ENCODE measurements around the gene DDX20.

DDX20 gene

GRCh38 chr1:111747947-111748346 is 7.8 kb upstream of the DDX20 start:
- no peak for DNase-seq (ENCODE audit: low read depth, low spot score)

- no peak for DNase-seq (ENCODE audit: low read depth, low spot score)
Measured at GRCh38 chr1:111749628-111750027, 6.1 kb upstream of the DDX20 start.

DNA sequence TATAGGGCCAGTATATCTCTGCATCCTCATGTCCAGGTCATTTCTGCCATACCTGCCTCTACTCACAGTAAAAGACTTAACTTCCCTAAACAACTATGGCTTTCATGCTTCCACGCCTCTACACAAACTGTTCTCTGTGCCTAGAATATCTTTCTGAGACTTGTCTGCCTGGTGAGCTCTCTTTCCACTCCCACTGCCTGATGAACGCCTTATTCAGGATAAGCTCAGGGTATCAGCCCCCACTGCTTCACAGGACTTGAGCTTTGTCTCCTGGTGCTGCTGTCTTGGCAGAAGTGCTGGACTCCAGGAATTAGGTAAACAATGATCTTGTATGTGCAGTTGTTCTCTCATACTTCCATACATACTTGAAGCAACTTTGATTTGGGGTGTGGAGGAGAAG is 4.8 kb upstream of the DDX20 start:
- DNase-seq (ENCODE audit: low read depth, low spot score) = no peak

DNA sequence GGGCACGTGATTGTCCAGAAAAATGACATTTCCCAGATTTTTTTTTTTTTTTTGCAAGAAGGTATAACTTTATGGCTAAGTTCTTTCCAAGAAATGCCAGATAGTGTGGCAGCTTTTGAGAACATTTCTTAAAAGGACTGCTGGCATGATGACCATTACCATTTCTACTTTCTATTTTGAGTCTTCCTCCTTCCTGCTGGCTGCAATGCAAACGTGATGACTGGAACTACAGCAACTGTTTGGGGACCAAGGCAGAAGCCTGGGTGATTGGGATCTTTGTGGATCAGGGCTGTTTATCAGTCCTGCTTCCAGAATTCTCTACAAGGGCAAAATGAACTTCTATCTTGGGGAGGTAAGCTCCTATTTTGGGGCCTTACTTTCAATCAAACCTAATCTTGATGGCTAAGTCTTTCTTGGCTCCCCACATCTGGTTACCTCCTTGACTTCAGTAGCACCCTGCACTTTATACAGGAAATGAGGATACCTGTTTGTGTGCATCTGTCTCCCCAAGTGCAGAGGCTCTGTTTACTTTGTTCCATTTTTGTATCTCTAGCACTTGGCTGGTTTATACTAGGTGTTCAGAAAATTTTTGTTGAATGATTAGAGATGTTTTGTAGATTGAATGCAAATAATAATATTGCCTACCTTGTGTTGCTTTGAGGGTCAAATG is 3.7 kb upstream of the DDX20 start:
- no peak for DNase-seq (ENCODE audit: low read depth, low spot score)

DNA sequence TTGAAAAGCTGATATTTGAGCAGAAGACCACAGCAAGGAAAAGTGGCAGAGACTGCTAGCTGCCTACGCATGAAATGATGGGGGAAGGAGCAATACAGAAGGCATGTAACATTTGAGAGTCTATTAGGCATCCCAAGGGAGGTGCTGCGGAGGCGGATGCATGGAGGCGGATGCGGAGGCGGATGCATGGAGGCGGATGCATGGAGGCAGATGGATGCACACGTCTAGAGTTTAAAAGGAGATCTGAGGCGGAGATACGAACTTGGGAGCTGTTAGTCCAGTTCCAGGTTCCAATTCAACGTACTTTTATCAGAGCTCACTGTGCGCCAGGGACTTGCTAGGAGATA is 744 bp upstream of the DDX20 start:
- DNase-seq (ENCODE audit: low read depth, low spot score) = no peak

- DNase-seq (ENCODE audit: low read depth, low spot score) = no peak
Measured at GRCh38 chr1:111756124-111756513, 418 bp downstream of the DDX20 start.

DNA sequence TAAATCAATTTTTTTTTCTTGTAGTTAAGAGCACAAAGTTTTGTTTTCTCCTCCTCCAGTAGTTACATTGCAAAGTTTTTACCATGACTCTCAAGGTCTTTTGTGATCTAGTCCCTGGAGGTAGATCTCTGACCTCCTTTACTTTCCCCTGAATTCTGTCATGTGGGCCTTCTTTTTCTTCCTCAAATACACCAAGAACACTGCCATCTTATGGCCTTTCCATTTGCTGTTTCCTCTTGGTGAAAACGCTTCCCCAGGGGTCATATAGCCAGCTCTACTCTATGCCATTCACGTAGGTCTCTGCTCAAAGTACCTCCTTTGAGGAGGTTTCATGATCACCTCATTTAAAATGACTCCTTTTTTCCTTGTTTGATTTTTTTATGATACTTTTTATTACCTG is 2.7 kb downstream of the DDX20 start:
- no peak for DNase-seq (ENCODE audit: low read depth, low spot score)

GRCh38 chr1:111761717-111762116 is 6.0 kb downstream of the DDX20 start:
- no peak for DNase-seq (ENCODE audit: low read depth, low spot score)

DNA sequence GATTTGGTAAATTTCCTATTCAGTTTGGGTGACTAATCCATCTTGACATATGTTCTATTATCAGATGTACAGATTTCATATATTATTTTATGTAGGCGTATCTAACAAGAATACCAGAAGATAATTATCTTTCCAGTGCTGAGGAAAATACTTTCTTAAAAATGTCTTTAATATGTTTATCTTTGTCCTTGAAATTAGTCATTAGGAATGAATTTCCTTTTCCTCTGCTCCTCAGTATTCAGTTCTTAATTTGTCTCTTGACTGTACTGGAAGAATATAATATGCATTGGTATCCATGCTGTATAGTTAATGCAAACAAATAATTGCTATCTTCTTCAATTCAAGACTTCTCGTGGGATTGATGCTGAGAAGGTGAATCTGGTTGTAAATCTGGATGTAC is 6.6 kb downstream of the DDX20 start:
- DNase-seq (ENCODE audit: low read depth, low spot score) = no peak

- DNase-seq (ENCODE audit: low read depth, low spot score) = no peak
Measured at GRCh38 chr1:111768023-111768422, 12.3 kb downstream of the DDX20 start.

GRCh38 chr1:111768625-111769024 is 12.9 kb downstream of the DDX20 start:
- DNase-seq (ENCODE audit: low read depth, low spot score) = no peak

- DNase-seq (ENCODE audit: low read depth, low spot score) = peak; percentile 16
Measured at GRCh38 chr1:111769517-111770146, 13.9 kb downstream of the DDX20 start.

DNA sequence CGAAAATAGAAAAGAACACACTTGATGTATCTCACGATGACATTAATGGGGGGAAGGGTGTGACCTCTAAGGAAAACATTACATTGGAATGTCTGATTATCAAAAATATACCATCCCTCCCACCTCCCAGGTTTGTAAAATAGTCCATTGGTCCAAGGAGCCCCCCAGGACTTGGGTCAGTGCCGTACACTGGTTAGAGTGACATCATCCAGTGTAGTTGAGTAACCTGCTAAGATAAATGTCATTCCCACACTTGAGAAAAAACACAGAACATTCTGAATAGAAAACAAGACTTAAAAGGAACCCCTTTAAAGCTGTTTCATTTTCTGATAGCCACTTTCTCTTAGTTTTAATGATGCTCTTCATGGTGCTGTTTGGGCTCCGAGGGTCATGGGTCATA is 15.2 kb downstream of the DDX20 start:
- DNase-seq (ENCODE audit: low read depth, low spot score) = no peak

- no peak for DNase-seq (ENCODE audit: low read depth, low spot score)
Measured at GRCh38 chr1:111775966-111776365, 20.3 kb downstream of the DDX20 start.

DNA sequence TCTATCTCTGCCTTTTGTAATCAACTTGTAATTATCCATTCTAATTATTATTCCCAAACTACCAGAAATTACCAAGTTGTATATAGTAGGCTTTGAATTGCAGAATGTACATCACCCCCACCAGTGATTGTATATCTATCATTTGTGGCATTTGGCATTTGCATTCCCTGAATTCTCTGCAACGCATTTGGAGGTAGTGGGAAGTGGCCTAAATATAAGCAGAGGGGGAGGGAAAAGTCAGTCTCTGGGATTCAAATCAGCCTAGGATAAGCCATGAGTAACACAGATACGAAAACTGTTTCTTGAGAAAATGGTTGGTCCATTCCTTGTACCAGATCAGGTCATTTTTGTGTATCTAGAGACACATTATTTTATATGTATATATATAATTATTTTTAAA is 20.7 kb downstream of the DDX20 start:
- DNase-seq (ENCODE audit: low read depth, low spot score) = no peak

GRCh38 chr1:111776861-111777260 is 21.2 kb downstream of the DDX20 start:
- no peak for DNase-seq (ENCODE audit: low read depth, low spot score)

DNA sequence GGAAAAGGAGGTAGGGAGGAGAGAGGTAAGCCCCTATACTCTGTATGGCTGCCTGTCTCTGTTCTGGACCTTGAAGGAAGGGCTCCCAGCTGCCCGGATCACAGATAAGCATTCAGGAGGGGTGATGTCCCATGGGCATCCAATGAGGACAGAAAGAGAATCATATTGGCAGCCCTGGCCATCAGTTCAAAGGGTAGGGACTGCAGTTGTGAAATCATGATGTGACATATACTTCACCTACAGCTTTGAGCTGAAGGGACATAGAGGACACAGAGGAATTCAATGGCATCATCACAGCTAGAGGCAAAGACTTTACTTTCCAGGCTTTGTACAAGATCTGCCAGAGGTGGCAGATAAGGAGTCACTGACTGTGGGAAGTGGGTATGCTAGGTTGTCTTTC is 21.6 kb downstream of the DDX20 start:
- no peak for DNase-seq (ENCODE audit: low read depth, low spot score)

GRCh38 chr1:111778066-111778465 is 22.4 kb downstream of the DDX20 start:
- no peak for DNase-seq (ENCODE audit: low read depth, low spot score)

DNA sequence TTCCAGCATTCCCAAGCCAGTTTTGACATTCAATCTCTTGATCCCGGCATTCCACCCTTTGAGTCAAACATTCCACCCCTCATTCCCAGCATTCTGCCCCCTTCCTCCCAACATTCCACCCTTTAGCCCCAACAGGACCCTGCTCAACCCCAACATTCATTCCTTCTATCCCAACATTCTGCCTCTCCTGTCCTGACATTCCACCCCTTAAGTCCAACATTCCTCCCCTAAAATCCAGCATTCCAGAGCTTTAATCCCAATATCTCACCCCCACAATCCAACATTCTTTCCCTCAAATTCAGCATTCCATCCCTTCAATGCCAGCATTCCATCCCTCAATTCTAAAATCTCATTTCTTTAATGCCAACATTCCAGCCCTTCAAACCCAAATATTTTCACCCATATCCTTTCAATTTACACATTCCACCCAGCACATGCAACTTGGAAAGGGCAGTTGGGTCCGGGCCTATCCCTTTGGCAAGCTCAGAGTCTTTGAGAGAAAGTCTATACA is 22.9 kb downstream of the DDX20 start:
- DNase-seq (ENCODE audit: low read depth, low spot score) = no peak

- no peak for DNase-seq (ENCODE audit: low read depth, low spot score)
Measured at GRCh38 chr1:111779546-111779945, 23.8 kb downstream of the DDX20 start.

GRCh38 chr1:111784273-111784901 is 28.7 kb downstream of the DDX20 start:
- DNase-seq (ENCODE audit: low read depth, low spot score) = no peak

DNA sequence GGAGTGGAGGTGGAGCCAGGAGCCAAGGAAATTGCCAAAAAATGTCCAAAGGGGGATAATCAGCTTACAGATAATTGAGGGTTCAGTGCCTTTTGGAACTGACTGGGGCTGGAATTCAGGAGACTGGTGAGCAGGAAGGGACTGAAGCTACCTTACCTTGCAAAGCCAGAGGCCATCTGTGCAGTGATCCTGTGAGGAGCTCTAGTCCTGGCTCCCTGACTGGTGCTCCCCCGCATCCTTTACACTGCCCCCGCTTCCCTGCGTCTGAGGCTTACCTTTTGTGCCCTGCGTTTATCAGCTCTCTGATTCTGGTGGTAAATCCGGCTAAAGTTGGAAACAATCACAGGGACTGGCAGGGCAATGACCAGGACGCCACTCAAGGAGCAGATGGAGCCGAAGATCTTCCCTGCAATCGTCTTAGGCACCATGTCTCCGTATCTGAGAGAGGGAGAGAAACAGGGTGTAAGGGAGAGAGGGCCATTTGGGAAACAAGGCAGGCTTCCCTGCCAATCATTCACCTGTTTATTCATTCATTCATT is 31.0 kb downstream of the DDX20 start:
- DNase-seq (ENCODE audit: low read depth, low spot score) = no peak

DNA sequence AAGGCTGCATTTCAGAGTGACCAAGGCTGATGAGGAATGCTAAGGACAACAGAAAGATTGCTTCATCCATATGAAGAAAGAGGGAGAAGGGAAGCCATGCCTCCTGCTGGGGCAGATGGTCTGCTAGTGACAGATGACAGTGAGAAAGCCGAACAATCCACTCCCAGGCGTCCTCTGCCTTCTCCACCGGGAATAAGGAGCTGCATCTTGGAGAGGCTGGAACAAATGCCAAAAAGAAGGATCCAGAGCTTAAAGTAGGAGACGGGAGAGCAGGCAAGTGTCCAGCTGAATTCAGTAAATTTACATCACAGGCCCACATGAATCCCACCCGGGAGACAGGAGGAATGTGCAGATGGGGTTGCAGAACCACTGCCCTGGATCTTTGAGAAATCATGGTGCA is 33.4 kb downstream of the DDX20 start:
- no peak for DNase-seq (ENCODE audit: low read depth, low spot score)

Data from activated naive CD8-positive, alpha-beta T cell treated with anti-CD3 and anti-CD28 coated beads, Interleukin-2, amount 50 U/mL, for 16 hours (primary cell).